ENCODE measurements around the gene STK32B.

STK32B gene

DNA sequence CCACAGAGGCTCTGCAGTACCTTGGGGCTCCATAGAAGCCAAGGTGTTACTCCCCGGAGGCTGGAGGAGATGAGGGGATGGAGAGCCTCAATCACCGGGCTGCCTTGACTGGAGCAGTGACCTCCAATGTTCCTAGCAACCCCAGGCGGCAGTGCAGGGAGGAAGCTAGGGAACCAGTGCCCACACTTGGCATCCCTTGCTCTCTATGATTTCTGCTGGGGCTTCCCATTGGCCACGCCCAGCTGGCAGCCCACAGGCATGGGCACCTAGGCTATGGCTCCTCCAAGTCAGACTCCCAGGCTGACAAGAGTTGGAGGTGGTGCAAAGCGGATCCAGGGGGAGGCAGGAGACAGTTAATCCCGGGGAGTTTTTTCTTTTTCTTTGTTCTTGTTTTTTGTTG is 427.4 kb downstream of the STK32B start:
- no peak for FAIRE-seq

DNA sequence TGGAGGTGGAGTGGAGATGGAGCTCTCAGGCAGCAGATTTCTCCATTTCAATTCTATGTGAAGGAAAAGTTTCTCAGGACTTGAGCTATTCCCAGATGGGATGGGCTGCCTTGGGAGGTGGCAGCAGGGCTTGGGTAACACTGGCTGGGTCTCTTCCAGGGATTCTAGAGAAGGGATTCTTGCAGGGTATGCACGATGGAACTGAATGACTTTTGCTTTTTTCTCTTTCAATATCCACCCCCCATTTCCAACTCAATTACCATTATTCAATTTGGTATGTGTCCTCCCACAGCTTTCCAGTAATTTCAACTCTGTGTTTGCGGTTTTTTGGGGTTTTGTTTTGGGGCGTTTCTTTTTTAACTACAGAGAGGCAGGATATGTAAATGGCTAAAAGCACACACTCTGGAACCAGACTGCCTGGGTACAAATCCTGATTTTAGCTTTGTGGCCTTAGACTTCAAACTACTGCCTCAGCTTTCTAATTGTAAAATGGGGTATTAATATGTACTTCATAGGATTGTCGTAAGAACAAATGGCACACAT is 428.3 kb downstream of the STK32B start:
- no peak for FAIRE-seq

DNA sequence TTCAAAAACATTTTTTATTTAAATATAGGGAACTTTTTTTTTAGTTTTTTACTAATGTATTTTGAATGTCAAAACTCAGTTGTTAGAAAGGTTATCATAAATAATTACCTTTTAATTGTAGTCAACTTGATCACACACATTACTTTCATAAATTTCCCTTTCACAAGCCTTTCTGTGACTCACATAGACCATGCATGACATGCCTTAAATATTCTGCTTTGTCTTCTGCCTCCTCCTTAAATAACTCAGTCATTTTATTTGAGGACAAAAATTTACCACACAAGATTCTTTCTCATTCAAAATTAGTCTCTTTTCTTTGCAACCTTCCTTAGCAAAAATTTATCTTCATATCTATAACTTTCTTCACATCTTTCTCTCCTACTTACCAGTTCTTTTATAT is 437.1 kb downstream of the STK32B start:
- no peak for FAIRE-seq

DNA sequence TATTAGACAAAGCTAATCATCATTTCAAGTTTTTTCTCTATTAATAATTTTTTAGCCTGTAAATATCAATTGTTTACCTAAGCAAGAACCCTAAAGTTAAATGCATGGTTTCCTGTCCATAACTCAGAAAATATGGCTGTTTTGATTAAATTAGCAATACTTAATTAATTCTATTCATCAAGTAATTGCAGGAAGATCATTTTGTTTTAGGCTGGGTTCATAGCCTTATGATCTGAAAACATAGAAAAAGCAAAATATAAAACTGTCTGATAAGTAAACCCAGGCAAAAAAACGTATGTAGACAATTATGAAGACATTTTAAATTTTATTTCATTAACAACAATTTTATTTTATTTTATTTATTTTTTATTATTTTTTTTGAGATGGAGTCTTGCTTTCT is 438.0 kb downstream of the STK32B start:
- no peak for FAIRE-seq

DNA sequence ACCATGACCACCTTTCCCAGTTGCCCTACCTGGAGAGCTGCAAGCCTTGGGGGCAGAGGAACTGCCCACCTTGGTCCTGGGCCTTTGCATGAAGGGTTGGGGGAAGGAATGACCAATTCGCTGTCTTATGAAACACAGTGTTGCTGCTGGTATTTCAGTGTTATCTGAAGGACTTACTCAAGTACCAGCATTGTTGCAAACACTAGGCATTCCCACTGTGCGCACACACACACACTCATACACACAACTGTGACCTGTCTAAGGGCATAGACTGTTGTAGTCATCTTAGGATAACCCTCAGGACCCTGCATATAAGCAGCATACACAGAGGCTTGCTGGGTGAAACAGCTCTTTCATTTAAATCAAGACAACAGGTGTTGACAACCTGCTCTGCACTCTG is 446.2 kb downstream of the STK32B start:
- no peak for FAIRE-seq

DNA sequence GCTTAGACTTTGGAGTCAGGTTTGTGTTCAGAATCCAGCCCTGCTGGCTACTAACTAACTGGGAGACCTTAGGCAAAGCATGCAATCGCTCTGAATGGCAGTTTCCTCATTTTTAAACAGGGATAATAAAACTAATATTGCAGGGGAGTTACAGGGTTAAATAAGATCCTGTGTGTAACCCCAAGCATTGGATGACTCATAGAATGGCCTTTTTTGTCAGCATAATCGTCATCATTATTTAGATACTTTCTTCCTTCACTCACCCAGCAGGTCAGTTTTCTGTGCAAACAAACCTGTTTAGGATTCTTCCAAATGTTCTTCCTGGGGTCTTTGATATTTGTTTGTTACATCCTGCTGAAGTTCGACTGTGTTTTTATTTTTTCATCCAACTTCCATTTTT is 448.9 kb downstream of the STK32B start:
- no peak for FAIRE-seq

DNA sequence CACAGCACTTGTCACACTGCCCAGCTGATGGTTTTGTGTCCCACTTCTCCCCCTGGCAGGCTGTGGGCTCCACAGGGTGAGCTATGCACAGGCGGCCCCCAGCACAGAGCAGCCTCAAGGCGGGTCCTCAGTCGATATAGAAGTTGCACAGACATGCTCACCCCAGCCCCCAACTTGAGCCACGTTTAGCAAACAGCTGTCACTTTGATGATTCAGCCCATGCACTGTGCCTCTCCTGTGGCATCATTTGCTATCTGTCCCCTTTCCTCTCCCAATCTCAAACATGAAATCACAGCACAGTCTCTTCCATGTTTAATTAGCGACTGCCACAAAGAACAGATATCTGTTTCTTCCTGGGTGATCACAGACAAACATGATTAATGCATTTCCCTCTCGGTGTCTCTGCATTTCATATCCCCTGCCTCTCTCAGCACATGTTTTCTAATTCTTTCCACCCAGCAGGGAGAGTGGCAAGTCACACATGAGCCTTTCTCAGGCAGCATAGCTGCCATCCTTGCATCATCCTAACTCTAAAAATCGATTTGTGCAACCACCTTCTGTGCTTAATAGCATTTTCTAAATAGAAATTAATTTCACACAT is 452.2 kb downstream of the STK32B start:
- no peak for FAIRE-seq

DNA sequence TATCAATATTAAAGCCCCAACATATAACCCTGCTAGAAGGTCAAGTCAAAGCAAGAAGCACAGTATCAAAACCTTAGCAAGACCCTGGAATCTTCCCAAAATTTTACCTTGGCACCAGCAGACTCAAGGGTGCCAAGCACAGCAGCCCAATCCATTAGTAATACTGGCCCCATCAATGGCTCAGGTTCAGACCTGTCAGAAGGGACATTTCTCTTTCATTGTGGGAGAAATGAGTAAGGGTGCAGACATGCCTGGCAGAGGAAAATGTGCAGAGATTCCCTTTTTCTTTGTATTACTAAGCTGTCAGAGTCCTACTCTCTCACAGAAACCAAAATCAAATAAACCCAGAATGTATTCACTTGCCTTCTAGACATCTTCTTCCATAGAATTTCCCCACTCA is 453.2 kb downstream of the STK32B start:
- FAIRE-seq = no peak

DNA sequence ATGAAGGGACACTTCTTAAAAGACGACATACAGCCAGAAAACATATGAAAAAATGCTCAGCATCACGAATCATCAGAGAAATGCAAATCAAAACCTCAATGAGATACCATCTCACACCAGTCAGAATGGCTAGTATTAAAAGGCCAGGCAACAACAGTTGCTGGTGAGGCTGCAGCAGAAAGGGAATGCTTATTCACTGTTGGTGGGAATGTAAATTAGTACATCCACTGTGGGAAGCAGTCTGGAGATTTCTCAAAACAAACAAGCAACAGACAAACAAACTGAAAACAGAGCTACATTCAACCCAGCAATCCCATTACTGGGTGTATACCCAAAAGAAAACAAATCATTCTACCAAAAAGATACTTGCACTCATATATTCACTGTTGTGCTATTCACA is 459.2 kb downstream of the STK32B start:
- FAIRE-seq = no peak

DNA sequence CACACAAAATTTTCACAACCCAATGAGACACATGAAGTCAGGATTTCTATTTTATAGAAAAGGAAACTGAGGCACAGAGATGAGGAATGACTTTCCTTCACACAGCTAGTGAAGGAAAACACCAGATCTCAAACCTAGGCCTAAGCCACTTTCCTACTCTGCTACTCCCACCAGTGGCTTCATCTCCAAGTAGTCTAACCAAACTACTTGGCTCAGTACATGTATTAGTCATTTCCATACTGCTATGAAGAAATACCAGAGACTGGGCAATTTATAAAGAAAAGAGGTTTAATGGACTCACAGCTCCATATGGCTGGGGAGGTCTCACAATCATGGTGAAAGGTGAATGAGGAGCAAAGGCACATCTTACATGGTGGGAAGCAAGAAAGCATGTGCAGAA is 460.5 kb downstream of the STK32B start:
- no peak for FAIRE-seq

DNA sequence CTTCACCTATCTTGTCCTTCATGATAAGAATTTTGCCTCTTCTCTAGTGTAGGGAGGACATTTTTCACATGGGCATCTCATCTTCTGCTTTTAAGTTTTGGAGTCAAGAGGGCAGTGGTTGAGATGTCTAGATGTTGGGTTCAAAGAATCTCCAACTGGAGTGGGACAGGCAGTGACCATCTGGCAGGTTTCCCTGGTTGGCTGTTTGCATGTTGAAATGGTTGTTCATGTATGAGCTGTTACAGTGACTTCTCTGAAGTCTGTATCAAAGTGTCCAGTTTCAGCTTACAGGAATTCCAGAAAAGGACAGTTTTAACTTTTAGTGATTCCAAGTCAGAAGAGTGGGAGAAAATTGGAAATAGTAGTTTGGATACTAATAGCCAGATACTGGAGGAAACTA is 464.4 kb downstream of the STK32B start:
- no peak for FAIRE-seq

DNA sequence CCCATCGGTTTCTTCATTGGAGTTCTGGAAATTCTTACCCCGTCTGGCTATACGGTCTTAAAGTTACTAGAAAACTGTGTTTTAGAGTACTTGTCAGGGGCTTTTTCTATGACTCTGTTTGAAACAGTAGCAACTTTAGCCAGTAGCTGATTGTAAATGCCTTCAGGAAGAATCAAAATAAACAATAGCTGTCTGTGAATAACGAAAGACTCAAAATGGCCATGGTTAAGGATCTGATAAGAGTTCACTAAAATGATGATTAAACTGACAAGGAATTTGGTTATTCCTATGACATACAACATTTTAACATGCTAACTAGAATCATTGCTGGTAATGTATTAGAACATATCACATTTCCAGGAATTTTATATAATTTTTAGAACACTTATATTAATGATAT is 466.1 kb downstream of the STK32B start:
- FAIRE-seq = no peak

DNA sequence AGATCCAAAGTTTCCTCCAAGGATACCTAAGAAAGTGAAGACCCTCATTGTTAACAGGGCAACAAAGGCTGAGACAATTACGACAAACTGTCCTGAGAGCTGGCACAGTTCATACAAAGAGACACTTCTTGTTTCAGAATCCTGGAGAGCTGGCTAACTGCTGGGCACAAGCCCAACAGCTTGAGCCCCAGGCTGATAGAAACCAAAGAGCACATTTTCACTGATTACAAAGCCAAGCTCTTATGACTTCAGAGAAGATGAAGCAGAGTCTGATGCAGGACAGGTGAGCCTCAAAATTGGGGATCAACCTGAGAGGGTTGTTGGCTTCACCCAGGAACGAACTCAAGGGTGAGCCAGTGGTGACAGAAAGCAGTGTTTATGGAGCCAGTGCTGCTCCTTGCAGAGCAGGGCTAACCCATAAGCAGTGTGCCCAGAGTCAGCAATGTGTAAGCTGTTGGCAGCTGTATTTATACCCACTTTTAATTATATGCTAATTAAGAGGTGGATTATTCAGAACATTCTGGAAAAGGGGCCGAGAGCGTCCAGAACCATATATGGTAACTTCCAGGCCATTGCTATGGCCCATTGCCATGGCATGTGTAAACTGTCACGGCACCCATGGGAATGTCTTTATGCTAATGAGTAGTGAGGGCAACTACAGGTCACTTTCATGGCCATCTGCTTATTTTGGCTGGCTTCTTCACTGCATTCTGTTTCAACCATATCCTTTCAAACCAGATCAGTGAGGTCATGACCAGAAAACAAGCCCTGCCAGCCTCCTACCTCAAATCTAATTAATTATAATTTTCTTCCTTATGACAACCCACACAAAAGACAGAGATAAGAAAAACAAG is 473.4 kb downstream of the STK32B start:
- FAIRE-seq = no peak

DNA sequence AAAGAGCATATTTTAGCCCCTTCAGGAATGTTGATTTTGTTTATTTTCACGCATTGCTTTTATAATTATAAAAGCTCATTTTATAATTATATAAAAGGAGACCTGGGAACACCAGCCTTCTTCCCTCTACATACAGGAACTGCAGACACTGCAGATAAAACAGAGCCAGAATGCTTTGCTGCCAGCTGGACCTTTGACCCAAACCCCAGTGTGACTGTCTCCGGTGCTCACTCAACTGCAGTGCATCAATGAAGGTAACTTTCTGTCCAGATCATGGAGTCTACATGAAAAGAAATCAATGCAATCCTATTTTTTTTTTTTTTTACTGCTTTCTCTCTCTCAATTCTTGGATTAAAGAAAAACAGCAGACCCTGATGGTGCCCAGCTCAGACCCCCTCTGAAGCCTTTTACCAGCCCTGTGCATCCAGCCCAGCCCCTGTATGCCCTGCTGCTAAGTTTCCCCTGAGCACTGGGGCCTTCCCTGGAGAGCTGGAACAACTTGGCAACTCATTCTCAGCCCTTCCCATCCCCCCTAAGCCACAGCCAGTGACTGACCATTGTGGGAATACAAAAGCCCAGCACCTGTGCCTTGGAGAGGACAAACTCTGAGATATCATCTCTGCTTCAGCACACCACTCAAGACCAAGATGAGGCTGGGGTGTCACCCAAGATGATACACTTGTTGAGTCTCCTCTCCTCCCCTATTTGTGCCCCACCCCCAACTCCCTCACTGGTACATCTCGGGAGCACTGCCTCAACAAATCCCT is 475.0 kb downstream of the STK32B start:
- no peak for FAIRE-seq

DNA sequence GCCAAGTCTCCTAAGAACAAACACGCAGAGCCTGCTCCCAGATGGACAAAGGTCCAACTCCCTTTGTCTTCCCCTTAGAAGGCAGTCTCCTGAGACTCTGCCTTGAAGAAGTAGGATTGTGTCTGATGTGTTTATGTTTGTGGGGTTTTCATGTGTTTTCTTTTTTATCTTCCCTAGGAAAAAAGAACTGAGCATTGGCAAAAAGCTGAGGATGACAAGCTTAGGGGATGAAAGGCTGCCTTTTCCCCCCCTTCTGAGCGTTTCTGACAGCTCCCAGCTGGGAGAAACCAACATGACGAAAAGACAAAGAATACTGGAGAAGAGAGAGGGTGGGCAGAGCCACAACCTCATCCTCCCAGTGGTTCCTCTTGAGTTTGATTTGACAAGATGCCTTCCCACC is 475.9 kb downstream of the STK32B start:
- no peak for FAIRE-seq

DNA sequence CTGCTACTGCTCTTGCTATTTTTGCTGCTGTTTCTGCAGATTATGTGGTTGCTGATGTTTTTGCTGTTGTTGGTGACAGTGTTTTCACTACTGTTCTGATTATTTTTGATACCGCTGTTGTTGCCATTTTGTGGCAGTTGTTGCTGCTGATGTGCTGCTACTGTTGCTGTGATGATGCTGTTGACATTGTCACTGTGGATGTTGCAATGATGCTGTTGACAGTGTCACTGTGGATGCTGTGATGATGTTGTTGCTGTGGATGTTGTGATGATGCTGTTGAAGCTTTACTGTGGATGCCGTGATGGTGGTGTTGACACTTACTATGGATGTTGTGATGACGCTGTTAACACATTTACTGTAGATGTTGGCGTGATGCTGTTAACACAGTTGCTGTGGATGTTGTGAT is 476.8 kb downstream of the STK32B start:
- no peak for FAIRE-seq

DNA sequence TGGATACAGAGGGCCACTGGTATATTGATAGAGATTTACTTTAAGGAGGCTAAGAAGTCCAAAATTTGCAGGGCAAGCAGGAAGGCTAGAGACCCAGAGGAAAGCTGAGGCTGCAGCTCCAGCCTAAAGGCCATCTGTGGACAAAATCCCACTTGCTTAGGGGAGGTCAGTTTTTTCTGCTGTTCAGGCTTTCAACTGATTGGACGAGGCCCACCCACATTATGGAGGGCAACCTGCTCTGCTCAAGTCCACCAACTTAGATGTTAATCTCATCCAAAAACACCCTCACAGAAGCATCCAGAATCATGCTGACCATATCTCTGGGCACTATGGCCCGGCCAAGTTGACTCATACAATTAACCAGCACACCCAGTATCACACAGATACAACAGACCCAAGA is 480.8 kb downstream of the STK32B start:
- FAIRE-seq = no peak

DNA sequence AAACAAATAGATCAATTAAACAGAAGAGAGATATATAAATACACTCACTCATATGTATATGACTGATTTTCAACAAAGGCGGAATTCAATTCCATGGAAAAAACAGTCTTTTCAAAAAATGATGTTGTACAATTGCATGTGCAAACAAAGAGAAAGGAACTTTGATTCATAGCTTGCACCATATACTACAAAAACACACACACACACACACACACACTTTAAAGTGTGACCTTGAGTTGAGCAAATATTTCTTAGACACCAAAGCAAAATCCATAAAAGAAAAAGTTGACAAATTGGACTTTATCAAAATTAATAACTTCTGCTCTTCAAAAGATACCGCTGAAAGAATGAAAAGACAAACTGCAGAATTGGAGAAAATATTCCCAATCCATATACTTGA is 488.3 kb downstream of the STK32B start:
- no peak for FAIRE-seq

DNA sequence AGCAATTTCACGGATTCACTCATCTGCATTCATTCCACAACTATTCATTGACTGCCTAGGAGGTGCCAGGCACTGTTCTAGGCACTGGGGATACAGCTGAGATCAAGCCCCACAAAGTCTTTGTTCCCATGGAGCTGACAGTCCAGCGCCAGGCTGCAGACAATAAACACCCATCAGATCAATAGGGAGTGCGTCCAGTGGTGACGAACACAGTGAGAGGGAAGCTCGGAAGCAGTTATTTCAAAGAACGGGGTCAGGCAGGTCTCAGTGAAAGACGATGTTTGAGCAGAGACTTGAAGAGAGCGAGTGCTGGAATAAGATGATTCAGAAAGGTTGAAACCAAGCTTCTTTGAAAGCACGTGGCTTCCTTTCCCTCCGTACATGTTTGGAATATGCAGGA is 489.9 kb downstream of the STK32B start:
- no peak for FAIRE-seq

DNA sequence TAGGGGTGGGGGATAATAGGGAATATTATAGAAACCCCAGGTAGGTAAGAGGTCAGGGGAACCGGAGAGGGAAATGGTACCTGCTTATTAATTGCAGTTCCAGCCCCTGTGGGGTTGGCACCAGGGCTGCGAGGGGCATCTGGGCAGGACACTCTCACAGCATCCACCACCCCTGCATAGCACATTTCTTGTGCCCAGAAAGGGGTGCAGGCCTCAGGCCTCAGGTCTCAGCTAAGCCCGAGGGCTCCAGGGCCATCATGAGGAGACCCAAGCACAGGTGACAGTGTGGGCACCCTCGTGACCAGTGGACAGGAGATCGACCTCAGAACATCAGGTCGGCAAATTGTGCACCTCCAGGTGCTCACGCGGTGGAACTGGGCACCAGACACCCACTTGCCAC is 492.4 kb downstream of the STK32B start:
- FAIRE-seq = no peak

DNA sequence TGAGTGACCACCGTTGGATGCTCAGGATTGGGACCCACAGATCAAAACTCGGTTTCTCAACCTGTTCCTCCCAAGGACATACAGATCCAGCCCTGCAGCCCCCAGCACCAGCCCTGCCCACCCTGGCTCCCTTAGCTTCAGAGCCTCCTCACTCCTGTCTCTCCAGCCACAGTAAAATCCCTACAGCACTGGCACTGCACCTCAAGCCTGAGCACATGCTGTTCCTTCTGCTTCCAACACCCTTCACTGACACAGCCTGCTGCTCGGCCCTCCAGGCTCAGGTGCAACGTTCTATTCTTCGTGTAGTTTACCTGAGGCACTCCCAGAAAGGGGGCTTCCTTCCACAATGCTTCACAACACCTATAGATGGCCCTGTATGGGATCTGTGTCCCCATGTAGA is 493.5 kb downstream of the STK32B start:
- FAIRE-seq = no peak

DNA sequence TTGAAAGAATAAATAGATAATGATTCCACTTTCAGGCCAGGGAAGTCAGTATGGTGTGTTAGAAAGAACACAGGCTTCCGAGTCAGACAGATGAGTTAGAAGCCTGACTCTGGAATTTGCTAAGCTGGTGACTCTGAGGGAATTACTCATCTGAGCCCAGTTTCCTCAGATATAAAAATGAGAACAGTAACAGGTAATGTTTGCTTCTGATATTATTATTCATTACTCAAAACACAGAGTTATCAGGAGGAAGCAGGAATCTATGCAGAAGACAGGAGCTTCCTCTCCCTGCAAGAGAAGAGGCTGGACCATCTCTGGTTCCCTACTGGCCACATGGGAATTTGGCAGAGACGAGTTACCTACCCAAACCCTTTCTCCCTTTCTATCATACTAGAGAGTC is 494.0 kb downstream of the STK32B start:
- no peak for FAIRE-seq

DNA sequence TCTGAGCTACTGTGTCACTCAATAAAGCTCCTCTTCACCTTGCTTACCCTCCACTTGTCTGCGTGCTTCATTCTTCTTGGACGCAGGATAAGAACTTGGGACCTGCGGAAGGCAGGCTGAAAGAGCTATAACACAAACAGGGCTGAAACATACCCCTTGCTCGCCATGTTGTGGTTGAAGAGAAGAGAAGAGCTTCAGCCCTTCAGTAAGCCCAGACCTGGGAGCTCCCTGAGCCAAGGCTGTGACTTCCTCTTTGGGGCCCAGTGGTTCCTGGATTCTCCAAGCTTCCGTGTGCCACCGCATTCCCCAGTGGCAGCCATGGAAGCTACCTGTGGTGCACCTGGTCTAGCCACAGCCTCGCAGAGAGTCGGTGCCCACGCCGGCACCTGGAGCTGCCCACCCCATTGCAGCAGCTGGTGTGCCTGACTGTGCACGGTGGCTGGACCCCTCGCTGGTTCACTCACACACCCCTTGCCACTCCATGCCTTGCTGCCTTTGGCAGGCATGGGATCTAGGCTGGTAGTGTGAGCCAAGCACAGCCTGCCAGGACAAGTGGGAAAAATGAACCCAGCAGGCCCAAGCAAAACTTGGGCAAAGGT is 496.5 kb downstream of the STK32B start:
- no peak for FAIRE-seq

Data from endometrium (tissue), 2 donors.